Measurements from ENCODE around the gene GRPEL1.

DNA sequence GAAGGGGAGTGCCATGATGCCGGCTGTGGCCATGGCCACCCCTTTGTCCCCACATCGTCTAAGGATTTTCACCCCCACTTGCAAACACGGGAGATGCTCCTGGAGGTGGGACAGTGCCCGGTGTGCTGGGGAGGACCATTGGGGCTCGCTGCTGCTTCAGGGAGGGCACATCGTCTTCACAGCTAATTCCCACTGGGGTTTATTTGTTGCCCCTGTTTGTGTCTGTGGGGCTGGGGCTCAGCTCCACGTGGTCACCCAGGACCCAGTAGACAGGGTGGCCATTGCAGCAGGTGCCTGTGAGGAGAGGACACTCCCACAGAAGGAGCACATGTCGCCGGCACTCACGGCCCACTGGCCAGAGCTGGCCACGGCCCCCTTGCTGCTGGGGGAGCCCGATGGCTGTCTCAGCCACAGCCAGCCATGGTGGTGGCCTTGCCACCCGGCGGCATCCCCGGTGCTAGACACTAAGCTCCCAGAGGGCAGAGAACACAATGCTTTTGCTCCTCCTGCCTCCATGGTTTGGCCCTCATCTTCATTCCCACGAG is 27.8 kb upstream of the GRPEL1 start:
- TF ChIP-seq, protein P1, sequence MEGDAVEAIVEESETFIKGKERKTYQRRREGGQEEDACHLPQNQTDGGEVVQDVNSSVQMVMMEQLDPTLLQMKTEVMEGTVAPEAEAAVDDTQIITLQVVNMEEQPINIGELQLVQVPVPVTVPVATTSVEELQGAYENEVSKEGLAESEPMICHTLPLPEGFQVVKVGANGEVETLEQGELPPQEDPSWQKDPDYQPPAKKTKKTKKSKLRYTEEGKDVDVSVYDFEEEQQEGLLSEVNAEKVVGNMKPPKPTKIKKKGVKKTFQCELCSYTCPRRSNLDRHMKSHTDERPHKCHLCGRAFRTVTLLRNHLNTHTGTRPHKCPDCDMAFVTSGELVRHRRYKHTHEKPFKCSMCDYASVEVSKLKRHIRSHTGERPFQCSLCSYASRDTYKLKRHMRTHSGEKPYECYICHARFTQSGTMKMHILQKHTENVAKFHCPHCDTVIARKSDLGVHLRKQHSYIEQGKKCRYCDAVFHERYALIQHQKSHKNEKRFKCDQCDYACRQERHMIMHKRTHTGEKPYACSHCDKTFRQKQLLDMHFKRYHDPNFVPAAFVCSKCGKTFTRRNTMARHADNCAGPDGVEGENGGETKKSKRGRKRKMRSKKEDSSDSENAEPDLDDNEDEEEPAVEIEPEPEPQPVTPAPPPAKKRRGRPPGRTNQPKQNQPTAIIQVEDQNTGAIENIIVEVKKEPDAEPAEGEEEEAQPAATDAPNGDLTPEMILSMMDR (conservative IDR thresholded peaks at IDR 0.05; ENCODE audit: low read depth, low read length), result no peak
- TF ChIP-seq MAZ (IDR thresholded peaks at IDR 0.05; ENCODE audit: borderline replicate concordance, low read depth, low read length) (no peak), POLR2A (IDR thresholded peaks at IDR 0.05; ENCODE audit: low read depth, low read length) (no peak), RAD21 (IDR thresholded peaks at IDR 0.05; ENCODE audit: low read length) (no peak), BHLHE40 (IDR thresholded peaks at IDR 0.05; ENCODE audit: low read depth, low read length) (no peak)

All from IMR-90 (cell line).